ENCODE measurements around the gene CD46.

The CD46 gene

DNA sequence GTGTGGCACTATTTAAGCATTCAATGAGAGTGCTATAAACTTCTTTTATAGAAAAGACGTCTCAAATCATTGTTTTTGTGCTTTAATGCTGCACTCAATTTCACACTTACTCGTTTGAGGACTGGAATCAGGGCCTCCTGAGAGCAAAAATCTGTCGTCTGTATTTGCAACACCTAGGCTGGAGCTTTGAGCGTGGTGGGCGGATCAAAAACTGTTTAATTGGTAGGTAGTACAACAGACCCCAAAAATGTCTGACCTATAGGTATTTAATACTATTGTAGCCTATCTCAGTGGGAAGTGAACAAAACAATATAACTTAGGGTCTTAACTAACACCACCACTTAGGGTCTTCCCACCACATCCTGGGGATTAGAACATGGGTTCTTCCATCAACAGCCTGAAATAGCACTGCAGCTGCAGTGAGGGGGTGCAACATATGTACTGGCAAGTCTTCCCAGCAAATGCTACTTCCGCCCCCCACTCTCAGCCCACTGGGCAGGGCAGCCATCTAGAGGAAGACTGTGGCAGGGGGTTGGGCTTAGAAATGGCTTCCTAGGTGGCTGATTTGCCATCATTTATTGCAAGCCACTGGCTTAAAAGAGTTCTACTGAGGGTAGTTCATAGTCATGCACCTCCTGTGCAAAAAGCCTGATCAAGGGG, 48.3 kb downstream of the CD46 start:
- DNase-seq = no peak

DNA sequence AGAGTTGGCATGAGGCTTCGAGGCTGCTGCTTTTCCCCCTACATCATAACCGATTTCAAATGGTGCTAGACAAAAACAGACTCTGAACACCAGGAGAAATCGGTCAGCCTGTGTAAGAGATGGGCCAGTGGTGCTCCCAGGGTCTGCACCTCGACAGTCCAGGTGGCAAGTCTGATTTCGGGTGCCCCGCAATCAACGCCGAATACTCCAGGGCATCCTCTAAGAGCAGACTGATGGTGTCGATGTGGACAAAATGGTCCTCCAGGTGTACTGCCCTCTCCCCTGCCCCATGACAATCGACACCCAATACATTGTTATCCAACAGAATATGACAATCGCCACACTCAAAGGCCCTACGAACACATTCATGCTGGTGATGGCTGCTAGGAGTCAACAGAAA, 50.0 kb downstream of the CD46 start:
- no peak for DNase-seq

DNA sequence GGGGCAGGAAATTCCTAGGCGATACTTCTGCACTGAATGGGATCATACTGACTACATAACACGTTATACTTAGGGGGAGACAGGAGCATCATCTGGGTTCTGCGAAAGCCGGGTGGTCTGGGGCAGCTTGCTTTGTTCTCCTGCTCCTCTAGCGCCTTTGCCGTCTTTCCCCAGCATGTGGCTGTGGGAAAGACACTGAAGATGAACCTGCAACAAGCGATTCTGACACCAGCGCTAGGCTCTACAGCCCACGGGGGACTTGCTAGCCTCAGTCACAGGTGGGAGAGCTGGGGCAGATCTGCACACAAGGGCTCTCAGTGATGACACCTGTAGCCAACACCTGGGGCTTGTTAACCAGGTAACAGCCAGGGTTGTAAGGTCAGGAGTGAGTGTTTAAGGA, 51.8 kb downstream of the CD46 start:
- no peak for DNase-seq

DNA sequence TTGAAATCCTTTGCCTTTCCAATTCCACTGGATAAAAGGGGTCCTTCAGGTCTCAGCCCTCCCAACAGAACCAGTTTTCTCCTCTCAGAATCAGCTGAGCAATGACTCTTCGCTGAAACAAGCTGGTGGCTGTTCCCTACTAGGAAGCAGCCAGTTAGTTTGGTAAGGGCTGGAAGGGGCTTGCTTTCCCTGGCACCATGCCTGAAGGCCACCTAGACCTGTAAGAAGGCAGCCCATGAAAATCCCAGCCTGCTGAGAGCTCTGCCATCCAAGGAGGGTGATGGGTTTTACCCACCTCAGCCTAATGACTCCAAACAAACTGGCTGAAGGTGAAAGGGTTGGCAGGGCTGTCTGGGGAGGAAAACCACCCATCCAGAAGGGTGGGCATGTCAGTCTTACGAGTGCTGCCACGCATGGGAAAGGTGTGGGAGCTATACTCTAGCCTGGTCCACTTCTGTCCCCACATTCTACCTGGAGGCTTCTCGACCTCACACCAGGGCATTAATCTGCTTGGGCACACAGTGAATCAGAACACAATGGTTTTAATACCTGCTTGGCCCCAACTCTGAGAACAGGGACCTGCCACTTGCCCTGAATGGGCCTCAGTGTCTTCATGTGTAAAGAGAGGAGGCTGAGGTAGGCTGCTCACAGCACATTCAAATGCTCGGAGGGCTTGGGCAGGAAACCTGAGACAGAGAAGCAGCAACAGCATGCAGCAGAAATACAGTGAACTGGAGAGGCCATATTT, 53.0 kb downstream of the CD46 start:
- no peak for DNase-seq

DNA sequence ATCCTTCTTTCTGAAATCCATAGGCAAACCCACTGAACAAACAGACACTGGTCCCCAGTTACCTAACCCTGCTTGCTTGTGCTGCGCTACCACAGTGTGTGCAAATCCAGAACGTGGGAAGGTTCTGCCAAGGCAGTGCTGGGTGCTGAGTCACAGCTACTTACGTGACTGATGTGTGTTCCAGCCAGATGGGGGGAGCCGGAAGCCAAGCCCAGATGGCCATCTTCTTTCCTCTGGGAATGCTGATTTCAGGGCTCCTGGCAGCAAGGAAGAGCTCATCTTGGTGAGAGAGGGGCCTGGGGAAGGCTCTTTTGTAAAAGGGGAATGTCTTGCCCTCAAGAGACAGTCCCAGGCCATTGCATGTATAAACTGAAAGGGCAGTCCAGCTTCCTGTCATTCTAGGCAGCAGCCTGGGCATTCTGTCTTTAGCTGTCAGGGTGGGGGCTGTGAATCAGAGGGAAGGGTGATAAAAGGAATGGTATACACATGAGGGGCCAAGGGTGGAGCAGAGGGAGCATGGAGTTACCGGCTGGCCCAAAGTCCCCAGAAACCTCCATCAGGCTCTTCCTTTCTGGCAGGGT, 54.1 kb downstream of the CD46 start:
- DNase-seq = no peak

DNA sequence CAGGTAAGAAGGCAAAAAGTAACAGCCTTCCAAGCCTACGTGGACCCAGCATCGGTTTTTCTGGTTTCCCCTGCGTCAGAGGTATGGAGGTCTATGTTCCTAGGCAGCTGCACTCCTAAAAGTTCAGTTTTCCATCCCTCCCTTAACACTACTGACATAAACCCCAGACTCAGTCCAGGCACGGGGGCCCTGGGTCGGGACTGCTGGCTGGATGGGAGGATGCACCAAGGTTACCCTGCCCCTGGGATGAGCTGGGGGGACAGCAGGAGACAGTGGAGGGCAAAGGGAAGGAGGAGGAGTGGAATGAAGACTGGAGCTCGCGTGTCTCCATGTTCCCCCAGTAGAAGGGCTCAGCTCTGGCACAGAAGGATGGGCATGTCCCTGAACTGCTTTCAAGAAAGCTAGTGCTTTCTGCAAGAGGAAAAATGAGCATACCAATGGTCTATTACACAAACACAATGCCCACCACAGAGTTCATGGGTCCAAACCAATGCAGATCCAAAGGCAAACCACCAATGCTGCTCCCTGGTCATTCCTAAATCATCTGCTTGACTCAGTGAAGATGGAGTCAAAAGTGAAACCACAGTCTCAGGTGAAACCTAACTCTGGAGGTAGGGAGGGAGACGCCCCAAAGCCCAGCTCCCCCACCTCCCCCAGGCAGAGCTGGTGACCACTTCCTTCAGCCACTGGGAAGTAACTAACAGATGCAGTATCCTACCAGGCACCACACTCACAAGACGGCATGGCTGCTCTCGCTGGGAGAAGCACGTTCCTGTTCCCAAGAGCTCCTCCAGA, 54.9 kb downstream of the CD46 start:
- DNase-seq = no peak

DNA sequence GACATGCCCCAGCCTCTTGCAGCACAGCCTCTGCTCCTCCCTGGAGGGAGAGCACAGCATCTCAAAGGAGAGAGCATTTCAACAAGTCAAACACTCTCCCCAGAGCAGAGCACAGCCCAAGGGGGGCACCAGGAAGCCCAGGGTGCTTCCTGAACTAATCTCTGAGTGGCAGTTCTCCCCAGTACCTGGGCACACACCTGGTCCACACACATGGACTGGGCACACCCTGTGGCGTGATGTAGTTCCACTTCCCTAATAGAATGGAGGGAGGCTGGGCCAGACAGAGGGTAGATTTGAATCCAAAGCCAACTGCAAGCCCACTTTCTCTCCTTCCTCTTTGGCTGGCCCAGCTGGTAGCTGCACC, 55.5 kb downstream of the CD46 start:
- DNase-seq = no peak

DNA sequence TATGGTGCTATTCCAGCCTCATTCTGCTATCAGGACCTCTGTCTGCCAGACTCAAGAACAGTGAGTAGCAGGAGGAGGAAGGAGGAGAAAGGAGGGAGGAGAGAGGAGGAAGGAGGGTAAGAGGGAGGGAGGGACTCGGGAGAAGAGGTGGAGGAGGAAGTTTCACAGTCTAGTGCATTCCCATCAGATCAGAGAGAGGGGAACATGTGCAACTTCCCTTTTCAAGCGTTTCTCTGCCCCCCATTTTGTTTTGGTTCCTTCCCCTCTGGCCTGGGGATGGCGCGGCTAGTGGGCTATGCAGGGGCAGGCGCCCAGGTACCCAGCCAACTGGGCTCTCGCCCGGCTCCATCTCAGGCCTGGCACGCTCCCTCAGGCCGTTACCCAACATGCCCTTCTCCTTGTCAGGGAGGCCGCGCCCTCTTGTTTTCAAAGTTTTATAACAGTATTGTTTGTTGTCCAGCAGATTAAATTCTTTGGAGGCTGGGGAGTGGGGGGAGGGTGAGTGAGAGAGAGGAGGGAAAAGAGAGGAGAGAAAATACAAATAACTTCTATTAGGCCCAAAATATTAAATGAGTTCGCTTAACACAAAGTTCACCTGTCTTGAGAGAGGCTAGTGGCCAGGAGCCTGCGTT, 56.0 kb downstream of the CD46 start:
- no peak for DNase-seq

DNA sequence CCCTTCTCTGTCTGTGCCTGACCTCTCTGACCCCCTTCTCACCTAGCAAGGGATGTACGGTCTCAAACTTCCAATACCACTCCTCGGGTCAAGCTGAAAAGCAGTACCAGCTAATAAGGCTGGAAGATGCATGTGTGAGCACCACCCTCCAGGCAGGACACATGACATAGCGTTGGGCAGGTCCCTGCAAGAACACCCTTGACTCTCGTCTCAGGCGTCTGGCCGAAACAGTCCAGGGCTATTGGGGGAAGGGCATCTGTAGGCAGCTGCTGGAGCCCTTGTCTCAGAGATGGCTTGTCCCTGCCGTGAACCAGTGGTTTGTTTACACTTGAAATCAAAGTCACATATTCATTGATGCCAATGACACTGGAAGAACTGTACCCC, 56.5 kb downstream of the CD46 start:
- no peak for DNase-seq

DNA sequence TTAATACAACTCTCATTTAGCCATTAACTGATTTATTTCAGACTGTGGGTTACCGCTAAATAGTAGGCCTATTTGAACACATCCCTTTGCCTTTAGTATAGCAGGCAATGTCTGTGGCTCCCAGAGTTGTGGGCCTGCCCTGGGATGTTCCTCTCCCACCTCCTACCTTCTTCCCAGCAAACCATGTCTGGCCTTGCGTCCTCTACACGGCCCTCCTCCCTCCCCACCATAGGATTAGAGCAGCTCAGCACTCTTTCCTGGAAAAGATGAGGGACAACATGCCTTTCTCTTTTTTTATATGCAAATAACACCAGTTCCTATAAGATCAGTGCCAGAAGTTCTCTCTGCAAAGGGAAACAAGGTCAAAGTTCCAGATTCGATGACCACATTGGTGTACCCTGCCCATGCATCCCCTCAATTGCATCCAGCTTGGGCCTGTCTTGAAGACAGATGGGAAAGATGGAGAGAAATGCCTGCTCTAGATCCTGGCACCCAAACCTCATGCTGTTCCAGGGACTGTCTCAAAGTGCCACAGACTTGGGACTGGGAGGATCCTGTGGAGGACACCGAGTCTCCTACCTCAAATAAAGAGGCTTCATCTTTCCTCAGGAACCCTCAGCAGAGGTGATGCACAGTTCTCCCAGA, 57.2 kb downstream of the CD46 start:
- DNase-seq = no peak

DNA sequence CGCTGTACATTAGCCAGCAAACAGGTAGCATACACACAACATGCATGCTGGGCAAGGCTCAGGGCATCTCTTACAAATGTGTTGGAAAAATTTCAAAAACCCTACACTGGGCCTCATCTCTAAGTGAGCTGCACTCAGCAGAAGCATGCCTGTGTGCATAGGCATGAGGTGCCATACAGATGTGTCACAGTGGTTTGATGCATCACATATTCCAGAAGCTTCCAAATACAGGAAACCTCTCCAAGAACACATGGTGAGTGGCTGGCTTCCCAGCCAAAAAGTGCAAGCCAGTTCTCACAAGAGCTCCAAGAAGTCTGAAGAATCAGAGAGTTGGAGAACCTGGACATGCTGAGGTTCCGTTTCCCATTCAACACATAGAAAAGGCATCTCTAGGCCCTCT, 58.3 kb downstream of the CD46 start:
- no peak for DNase-seq

DNA sequence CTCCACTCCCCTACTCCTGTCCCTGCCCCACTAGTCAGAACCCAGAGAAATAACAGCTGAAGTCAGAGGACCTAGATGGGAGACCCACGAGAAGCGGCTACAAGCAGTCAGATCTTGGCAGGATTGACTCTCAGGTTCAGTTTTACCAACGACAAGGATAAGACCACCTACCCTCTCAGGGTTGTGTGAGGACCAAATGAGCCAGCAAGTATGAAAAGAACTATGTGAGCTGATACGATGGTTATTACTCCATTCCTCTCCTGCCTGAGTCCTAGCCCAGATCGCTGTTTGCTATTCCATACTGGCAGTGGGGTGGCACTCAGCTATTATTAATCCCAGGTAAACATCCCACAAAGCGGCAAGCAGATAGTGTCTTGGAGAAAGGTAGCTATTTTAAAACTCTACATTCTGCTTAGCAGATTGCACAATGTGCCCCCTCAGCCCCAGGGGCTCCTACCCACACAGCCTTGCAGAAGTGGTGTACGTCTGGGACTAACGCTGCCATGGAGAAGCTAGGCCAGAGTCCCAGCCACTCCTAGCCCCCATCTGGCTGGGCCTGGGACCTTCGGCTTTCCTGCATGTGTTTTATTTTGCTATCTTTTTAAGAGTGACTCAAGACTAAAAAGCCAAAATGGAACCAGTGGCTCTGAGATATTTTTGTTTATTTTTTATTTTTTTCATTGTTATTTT, 58.9 kb downstream of the CD46 start:
- DNase-seq = no peak

DNA sequence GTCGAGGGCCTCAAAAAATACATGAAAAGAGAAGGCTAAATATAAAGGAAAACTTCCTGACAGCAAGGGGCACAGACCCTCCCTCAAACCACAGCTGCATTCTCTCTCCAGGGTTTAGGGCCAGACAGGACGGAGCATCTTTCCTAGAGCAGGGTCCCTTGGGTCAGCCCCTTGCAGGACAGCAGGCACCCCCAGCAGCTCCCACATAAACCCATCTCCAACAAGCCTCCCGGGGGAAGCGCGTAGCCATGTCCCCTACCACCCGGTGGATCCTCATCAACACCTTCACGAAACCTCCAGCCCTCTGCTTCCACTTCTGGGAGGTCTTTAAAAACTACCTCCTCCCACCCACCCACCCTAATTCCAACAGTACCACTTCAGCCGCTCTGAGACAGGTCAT, 59.5 kb downstream of the CD46 start:
- no peak for DNase-seq

DNA sequence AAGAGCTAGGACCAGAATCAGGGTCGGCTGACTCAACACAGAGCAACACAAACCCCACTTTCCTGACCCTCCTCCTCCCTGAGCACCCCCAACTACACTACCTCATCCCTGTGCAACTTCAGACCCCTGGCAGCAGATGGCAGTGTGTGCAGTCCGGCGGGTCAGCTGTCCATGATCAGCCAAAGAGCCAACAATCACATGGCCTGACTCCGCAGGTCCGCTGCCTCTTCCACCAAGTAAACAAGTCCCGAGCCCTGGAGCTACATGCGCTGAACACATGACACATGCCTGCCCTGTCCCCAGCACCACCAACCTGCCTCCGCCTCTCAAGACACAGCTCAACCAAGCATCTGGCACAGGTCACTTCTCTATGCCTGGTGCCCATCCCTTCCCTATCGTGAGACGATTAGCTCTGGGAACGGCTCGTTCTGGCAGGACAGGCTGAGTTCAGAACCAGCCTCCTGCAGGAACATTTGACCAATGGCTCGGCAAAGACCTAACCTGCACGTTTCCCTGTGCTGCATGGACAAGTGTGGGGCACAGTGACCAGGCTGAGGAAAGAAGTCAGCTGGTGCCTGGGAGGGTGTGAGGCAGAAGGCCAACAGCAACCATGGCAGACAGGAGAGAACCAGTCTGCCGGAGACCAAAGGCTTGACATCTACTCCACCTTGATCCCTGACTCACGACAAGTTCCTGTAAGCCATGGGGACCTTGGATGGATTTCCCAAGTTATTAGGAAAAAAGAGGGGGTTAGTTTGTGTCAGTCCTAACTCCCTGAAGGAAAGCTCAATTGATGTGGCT, 60.3 kb downstream of the CD46 start:
- no peak for DNase-seq

DNA sequence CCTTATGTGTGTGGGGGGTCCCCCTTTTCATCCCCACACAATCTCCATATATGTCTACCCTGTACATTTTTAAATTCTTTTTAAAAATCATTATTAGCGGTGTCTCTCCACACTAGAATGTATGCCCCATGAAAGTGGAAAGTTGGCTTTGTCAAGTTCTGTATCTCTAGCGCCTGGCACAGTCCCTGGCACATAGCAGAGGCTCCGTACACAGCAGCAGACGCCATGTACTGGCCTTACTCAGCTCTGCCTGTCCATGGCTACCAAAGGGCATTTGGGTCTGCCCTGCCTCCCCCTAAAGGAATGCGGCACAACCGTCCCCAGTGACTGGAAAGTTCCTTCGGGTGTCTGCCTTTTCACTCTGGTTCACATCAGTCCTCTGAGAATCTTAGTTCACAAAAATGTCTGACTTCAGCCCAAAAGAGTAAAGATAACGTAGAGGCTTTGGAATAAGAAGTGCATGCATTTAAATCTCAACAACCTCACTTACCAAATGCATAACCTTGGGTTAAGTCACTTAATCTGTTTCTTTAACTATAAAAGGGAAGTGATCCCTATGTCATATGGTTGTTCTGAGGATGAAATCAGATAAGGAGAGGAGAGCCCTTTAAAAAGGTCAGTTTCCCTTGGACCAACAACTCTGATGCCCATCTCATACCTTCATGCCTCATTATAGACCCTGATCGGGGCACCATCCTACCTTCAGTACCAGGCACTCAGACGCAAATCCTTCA, 61.1 kb downstream of the CD46 start:
- DNase-seq = no peak

DNA sequence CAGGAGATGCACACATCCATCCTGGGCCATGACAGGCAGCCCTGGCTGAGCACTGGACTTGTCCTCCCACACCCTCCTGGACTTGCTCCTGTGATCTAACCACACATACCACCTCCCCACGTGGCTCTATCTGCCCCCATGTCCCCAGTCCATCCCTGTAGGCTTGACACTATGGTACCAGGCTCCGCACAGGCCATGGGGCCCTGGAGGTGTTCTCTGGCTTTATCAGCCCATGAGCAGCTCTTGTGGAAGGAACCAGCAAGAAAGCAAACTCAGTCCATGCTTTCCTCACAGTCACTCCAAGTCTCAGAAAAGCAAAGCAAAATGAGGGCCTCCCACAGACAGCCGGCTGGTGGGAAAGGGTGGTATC, 61.6 kb downstream of the CD46 start:
- no peak for DNase-seq

DNA sequence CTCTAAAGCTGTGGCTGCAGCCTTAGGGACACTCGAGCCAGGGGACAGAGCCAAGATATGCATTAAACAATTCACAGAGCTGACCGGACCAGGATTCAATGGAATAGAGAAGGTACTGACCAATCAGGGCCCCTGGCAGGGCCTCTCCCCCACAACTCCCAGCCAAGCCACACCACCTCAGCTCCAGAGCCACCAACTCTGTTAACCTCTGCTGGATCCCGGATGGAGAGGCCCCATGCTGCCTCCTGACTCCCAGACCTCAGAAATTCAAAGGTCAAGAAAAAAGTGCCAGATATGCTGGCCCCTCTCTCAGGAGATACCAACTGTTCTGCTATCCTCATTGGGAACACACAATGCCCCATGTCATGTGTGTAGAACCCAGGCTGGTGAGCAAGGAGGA, 62.1 kb downstream of the CD46 start:
- no peak for DNase-seq

DNA sequence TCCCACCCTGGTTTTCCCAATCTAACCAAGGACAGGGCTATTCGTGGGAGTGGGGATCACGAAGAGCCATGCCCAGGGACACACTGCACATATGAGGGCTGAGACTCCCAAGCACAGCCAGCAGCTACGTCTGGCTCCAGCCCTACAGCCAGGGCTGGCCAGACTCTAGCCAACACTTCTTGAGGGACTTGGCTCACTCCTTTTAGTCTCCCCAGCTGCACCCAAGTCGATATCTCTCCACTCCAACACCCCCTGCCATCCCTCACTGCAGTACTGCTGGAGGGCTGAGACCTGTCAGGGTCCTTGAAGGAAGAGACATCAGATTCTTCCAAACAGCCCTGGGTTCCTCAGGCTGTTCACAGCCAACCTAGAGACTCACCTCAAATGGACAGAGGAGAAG, 62.6 kb downstream of the CD46 start:
- no peak for DNase-seq

DNA sequence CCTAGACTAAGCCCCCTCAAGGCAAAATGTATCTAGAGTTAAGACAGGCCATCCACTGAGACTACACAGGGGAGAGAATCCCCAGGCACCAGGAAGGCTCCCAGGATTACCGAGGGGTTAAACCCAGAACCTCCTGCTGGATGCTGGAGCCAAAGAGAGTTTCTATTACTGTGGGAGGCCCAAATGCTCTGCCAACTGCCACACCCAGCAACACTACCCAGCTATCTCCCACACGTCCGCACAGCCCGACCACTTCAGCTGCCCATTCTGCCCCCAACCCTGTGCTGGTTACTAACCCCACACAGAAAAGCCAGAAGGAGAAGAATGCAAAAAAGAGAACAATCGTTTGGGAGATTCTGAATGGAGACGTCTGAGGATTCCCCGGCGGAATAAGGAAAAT, 63.6 kb downstream of the CD46 start:
- no peak for DNase-seq

DNA sequence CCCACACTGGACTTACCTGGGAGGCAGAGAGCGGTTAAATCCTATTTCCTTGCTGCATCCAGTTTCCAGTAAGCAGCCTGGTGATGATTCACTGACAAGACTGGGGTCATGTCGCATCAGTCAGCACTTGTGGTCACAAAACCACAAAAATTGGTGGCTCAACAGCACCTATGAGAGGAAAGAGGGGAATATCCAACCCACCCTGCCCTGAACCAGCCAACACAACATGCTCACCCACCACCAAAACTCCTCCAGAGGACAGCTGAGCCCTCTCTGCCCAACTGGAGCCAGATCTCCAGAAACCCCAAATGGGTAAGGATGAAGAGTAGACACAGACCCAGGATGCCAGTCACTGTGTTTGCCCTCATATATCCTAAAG, 64.0 kb downstream of the CD46 start:
- DNase-seq = no peak

DNA sequence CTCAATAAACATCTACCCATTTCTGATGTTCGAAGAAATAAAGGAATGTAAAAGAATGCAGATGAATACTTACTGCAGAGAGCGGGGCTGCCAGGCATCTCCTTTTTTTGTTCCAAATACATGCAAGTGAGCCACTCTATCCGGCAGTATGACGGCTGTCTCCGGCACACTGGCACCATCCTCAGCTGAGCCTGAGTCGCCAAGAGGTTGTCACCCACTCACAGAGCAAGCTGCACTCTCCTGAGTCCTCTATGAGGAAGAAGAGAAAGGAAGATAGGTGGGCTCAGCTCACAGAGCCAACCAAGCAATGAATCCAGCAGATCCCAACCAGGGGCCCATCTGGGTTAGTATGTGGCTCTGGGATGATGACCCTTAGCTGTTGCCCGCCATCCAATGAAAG, 65.3 kb downstream of the CD46 start:
- DNase-seq = no peak

All from GOT3 (cell line).